HG02973 (cell line): ENCODE results near the gene CAMKK1.
A peak's percentile ranks its signal among the peaks of the same experiment; 100 is the strongest.

Experiments
- ATAC-seq: cut with Tn5 transposase; IDR thresholded peaks from one replicate; pipeline ENCODE4 v1.9.1; 2021; ENCODE audit warnings: moderate library complexity; ENCODE audit not compliant: unreplicated experiment

The CAMKK1 gene

GRCh38 chr17:3918372-3919122 lies 25.7 kb upstream of the CAMKK1 start:
- no peak for ATAC-seq

GRCh38 chr17:3917391-3917931 lies 24.6 kb upstream of the CAMKK1 start:
- no peak for ATAC-seq

- no peak for ATAC-seq
Observed at GRCh38 chr17:3916825-3917224, 24.0 kb upstream of the CAMKK1 start.

GRCh38 chr17:3915995-3916696 lies 23.3 kb upstream of the CAMKK1 start, which contains the start of gene P2RX1:
TSS of gene P2RX1 (minus strand) at chr17:3916465. CDS start at chr17:3916225, 240 bp downstream.
- no peak for ATAC-seq

GRCh38 chr17:3915581-3915994 lies 22.7 kb upstream of the CAMKK1 start:
- no peak for ATAC-seq

GRCh38 chr17:3914312-3914670 lies 21.4 kb upstream of the CAMKK1 start:
- ATAC-seq = peak; percentile 32

- ATAC-seq = peak; percentile 35
Observed at GRCh38 chr17:3913531-3914311, 20.9 kb upstream of the CAMKK1 start.

- ATAC-seq = no peak
Observed at GRCh38 chr17:3912827-3913226, 20.0 kb upstream of the CAMKK1 start.

GRCh38 chr17:3911271-3912053 lies 18.6 kb upstream of the CAMKK1 start:
- peak; percentile 64 for ATAC-seq

- ATAC-seq = no peak
Observed at GRCh38 chr17:3910420-3911270, 17.8 kb upstream of the CAMKK1 start.

- no peak for ATAC-seq
Observed at GRCh38 chr17:3909257-3909656, 16.4 kb upstream of the CAMKK1 start.

GRCh38 chr17:3907483-3908216 lies 14.8 kb upstream of the CAMKK1 start:
- no peak for ATAC-seq

- no peak for ATAC-seq
Observed at GRCh38 chr17:3906881-3907280, 14.0 kb upstream of the CAMKK1 start.

GRCh38 chr17:3905017-3905520 lies 12.2 kb upstream of the CAMKK1 start:
- no peak for ATAC-seq

- no peak for ATAC-seq
Observed at GRCh38 chr17:3904501-3904900, 11.6 kb upstream of the CAMKK1 start.

GRCh38 chr17:3903881-3904290 lies 11.0 kb upstream of the CAMKK1 start:
- no peak for ATAC-seq

- no peak for ATAC-seq
Observed at GRCh38 chr17:3903051-3903825, 10.4 kb upstream of the CAMKK1 start.

- ATAC-seq = no peak
Observed at GRCh38 chr17:3900646-3901045, 7.8 kb upstream of the CAMKK1 start.
